ENCODE data around the gene TMEM184C. TPM values are rescaled to one million over a fixed set of nuclear protein-coding genes. Genes with fewer than 3 reads are reported as not detected.

The TMEM184C gene
- total RNA-seq, 4 donors from 2014 or later: 17.5 to 24.7 (median 21.3) TPM

- 69 to 100% methylated on average over 1 of the region's 1 CpG for WGBS, 2 donors (ENCODE audit: low coverage in 1 of 2)
- no peaks in the 10 kb centered on the region for H3K27me3 ChIP-seq
- peaks cover 0 to 1% (median 0%) of the 10 kb centered on the region in 3 donors for H3K4me1 ChIP-seq
- no peak for TF ChIP-seq EP300 (IDR thresholded peaks at IDR 0.05)
- no peak for TF ChIP-seq POLR2A (IDR thresholded peaks at IDR 0.05)
- no peak for TF ChIP-seq CTCF (IDR thresholded peaks at IDR 0.05)
- TF ChIP-seq POLR2AphosphoS5 (IDR thresholded peaks at IDR 0.05): no peak
- no peak overlapping the region for H3K4me3 ChIP-seq
- peaks cover 0 to 60% of the 10 kb centered on the region in 2 donors for H3K36me3 ChIP-seq
- H3K27ac ChIP-seq: no peak overlapping the region
- ATAC-seq: no peak
- H3K9me3 ChIP-seq: no peaks in the 10 kb centered on the region
These were observed 34.4 kb downstream of the TMEM184C start for GRCh38 chr4:147651563-147651962.

- no peak for TF ChIP-seq POLR2A (IDR thresholded peaks at IDR 0.05)
- TF ChIP-seq CTCF (IDR thresholded peaks at IDR 0.05): no peak
- TF ChIP-seq EP300 (IDR thresholded peaks at IDR 0.05): no peak
- no peak for TF ChIP-seq POLR2AphosphoS5 (IDR thresholded peaks at IDR 0.05)
- no peaks in the 10 kb centered on the region for H3K4me1 ChIP-seq
- H3K9me3 ChIP-seq: no peaks in the 10 kb centered on the region
- H3K27ac ChIP-seq: no peak overlapping the region
- WGBS, 2 donors (ENCODE audit: low coverage in 1 of 2): 86 to 88% methylated on average over 1 to 2 of the region's 2 CpGs
- H3K4me3 ChIP-seq: no peak overlapping the region
- peaks cover 0 to 89% of the 10 kb centered on the region in 2 donors for H3K36me3 ChIP-seq
- no peak for ATAC-seq
- no peaks in the 10 kb centered on the region for H3K27me3 ChIP-seq
These were observed 38.4 kb downstream of the TMEM184C start for GRCh38 chr4:147655639-147656038.

GRCh38 chr4:147658501-147658900 is 41.3 kb downstream of the TMEM184C start:
- no peaks in the 10 kb centered on the region for H3K9me3 ChIP-seq
- no peaks in the 10 kb centered on the region for H3K27me3 ChIP-seq
- H3K27ac ChIP-seq: no peak overlapping the region
- H3K4me3 ChIP-seq: no peak overlapping the region
- peaks cover 0 to 98% of the 10 kb centered on the region in 2 donors for H3K36me3 ChIP-seq
- no peak for ATAC-seq
- H3K4me1 ChIP-seq: no peaks in the 10 kb centered on the region
- 84 to 90% methylated on average over 3 to 4 of the region's 4 CpGs for WGBS, 2 donors (ENCODE audit: low coverage in 1 of 2)
- no peak for TF ChIP-seq POLR2A (IDR thresholded peaks at IDR 0.05)
- no peak for TF ChIP-seq POLR2AphosphoS5 (IDR thresholded peaks at IDR 0.05)
- no peak for TF ChIP-seq CTCF (IDR thresholded peaks at IDR 0.05)
- no peak for TF ChIP-seq EP300 (IDR thresholded peaks at IDR 0.05)

- Histone ChIP-seq H3K36me3 (peaks cover 0 to 21% of the 10 kb centered on the region in 2 donors), H3K9me3 (no peaks in the 10 kb centered on the region), H3K4me1 (no peaks in the 10 kb centered on the region), H3K27me3 (no peaks in the 10 kb centered on the region), H3K4me3 (no peak overlapping the region), H3K27ac (no peak overlapping the region)
- 68 to 71% methylated on average over 4 of the region's 4 CpGs for WGBS, 2 donors (ENCODE audit: low coverage in 1 of 2)
- ATAC-seq: no peak
- no peak for TF ChIP-seq POLR2A (IDR thresholded peaks at IDR 0.05)
- TF ChIP-seq POLR2AphosphoS5 (IDR thresholded peaks at IDR 0.05): no peak
- TF ChIP-seq EP300 (IDR thresholded peaks at IDR 0.05): no peak
- TF ChIP-seq CTCF (IDR thresholded peaks at IDR 0.05): no peak
These were observed 56.9 kb downstream of the TMEM184C start for GRCh38 chr4:147674073-147674472.

- H3K27ac ChIP-seq: no peak overlapping the region
- peaks cover 0 to 22% of the 10 kb centered on the region in 2 donors for H3K36me3 ChIP-seq
- H3K4me3 ChIP-seq: no peak overlapping the region
- 86 to 90% methylated on average over 1 of the region's 1 CpG for WGBS, 2 donors (ENCODE audit: low coverage in 1 of 2)
- H3K4me1 ChIP-seq: no peaks in the 10 kb centered on the region
- H3K27me3 ChIP-seq: no peaks in the 10 kb centered on the region
- H3K9me3 ChIP-seq: no peaks in the 10 kb centered on the region
- TF ChIP-seq EP300 (IDR thresholded peaks at IDR 0.05) (no peak), POLR2AphosphoS5 (IDR thresholded peaks at IDR 0.05) (no peak), CTCF (IDR thresholded peaks at IDR 0.05) (no peak), POLR2A (IDR thresholded peaks at IDR 0.05) (no peak)
- ATAC-seq: no peak
These were observed 57.3 kb downstream of the TMEM184C start for GRCh38 chr4:147674496-147674895.
